KG1 (cell line): ENCODE measurements around the gene AGPS.

Experiments
- DNase-seq: peaks from one replicate; lab custom pipeline; 2025; lab: John Stamatoyannopoulos, UW

Gene AGPS

GRCh38 chr2:177592397-177592796, 199.8 kb downstream of the AGPS start:
- DNase-seq = no peak

DNA sequence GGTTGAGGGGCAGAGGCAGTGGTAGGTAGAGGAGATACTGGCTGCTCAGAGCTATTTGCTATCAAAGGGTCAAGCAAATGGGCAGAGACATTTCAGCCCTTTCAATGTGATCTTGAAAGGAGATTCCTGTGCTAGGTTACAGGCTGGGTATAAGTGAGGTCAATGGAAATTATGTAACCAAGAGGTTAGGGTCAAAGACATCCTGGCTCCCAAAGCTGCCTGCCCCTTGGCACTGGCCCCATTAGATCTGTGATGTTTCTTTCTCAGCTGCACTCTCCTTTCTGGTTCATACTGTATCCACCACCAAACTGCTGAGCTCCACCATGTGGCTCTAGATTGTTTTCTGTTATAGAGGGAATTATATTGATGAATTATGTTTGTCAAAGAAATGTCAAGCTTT, 200.4 kb downstream of the AGPS start:
- DNase-seq = no peak

- no peak for DNase-seq
Measured at GRCh38 chr2:177593402-177593801, 200.8 kb downstream of the AGPS start.
